Transverse colon (tissue), 4 donors: ENCODE data around the gene SLC16A6.

Source experiments
- CTCF ChIP-seq, 5 experiments: fragments of 200-600 bp in 3 of 5; fragments of 450-650 bp in 2 of 5; sonication (generic) in 3 of 5; IDR thresholded peaks; 1 replicate in 2 of 5; 2 replicates in 3 of 5; pipeline ENCODE4 v1.5.1; 2016 to 2017; ENCODE audit warnings: antibody characterized with exemption in 5 of 5, inconsistent platforms in 3 of 5, mild to moderate bottlenecking in 2 of 5, moderate library complexity in 1 of 5
- POLR2AphosphoS5 ChIP-seq, 3 donors: sonication (generic); formaldehyde crosslinking; IDR thresholded peaks; one replicate each; pipeline ENCODE4 v1.6.1; 2016; ENCODE audit warnings: antibody characterized with exemption in 3 of 3

DNA sequence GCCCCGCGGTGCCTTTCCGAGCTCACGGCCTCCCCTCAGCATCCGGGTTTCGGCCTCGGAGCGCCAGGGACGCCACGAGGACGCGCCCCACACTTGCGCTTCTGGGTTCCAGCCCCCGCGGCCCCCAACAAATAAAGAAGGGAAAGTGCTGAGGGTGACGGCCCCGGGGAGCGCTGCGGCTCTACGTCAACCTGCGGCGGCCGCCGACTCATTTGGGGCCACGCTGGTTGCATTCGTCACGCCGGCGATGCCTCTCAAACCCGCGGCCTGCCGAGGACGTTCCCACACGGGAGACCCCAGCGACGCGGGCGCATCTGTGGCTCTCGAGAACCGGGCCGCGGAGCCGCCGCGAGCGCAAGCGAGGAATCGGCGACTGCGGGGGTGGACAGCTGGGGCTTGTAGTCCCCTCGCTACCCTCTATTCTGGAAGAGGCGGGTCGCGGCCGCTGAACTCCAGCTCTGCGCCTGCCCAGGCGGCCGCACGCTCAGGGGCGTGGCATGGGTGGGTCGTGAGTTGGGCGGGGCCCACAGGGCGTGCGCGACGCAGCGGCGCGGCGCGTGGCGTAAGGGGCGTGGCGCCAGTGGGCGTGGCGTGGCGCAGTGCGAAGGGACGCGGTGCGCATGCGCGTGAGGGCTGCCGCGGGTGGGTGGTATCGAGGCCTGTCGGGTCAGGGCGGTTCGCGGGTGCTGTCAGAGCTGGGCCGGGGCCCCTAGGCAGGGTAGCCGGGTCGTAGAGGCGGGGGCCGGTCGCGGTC, 43.3 kb downstream of the SLC16A6 start, which contains the start of gene AMZ2:
- TF ChIP-seq CTCF (IDR thresholded peaks at IDR 0.05) (peak in 1 of 5 experiments; percentile 9), POLR2AphosphoS5 (IDR thresholded peaks at IDR 0.05) (peak; percentile 88 to 95 (median 94))
